CD4-positive, alpha-beta T cell treated with Interleukin-12 subunit alpha and Interleukin-12 subunit beta, for 1 hour (primary cell): Measurements from ENCODE around the gene RBMS1.
A peak's percentile ranks its signal among the peaks of the same experiment; 100 is the strongest.

Experiments
- DNase-seq: peaks from one replicate; pipeline ENCODE4 v3.0.0-alpha.2; 2020

The RBMS1 gene

DNA sequence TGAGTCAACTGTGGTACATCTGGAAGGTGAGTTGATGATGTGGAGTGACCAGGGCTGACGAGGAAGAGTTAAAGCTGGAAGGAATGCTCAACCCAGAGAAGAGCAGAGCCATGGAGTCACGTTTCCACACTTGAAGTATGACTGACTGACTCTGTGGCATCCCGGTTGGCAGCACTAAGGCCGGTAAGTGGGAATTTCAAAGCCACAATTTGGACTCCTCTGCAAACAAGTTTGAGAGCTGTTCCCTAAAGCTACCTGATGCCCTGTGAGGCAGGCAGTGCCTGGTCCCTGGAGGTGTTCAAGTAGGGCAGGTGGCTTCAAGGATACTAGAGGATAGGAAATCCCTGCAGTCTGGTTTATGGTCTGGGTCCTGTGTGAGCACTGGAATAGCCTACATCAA is 224.2 kb downstream of the RBMS1 start:
- DNase-seq: no peak

DNA sequence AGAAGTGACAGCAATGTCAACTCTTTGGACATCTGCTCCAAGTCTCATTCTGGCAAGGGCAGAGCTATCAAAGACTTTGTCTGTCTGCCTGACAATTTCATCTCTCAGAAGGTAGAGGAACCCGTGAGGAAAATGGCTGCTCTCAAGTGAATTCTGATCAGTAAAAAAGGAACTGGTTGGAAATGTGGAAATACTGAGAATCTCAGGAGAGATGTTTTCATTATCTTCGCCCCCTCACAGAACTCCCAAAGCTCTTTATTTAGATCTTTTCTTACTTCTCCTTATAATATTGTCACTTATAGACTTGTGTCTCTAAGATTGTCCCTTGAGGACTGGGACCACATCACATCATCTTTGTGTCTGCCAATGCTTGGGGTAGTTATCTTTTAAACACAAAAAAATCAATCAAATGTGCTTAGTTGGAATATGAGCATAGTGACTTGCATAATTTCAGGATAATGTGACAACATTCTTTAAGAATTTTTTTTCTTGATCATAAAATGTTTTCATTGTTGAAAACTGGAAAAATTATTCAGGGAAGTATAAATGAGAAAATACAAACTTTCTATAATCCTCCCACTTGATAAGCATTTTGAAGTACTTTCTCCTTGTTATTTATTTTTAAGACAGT is 225.3 kb downstream of the RBMS1 start:
- no peak for DNase-seq

DNA sequence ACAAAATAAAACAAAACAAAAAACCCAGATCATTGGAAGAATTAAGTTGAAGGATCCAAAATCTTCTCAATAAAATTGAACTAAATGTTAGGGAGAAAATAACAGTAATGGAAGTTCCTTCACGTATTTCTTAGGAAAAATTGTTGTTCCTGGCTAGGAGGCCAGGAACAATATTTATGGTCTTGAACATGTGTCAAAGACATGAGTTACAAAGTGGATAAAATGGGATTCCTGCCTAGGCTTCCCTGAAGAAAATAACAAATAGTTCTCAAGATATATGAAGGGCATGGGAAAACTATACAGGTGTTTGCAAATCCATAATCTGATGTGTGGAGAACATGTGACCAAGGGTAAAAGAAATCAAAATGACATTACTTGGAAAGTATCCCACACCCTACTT is 225.9 kb downstream of the RBMS1 start:
- no peak for DNase-seq

DNA sequence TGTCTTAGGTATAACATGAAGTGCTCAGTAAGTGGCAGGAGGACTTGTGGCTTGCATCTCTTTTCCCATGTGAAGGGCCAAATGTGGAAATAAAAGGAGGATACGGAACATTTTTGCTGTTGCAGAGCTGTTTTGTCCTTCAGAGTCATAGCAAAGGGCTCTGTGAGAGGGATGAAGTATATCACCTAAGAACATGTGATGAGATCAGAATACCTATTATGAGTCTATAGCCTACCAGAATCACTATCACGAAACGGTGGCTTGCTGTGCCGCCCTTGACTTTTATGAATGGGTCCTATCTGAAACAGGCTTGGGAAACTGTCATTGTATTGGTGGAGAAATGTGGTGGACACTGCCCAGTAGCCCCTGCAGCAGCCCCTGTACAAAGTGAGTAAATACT is 226.6 kb downstream of the RBMS1 start:
- DNase-seq: no peak

DNA sequence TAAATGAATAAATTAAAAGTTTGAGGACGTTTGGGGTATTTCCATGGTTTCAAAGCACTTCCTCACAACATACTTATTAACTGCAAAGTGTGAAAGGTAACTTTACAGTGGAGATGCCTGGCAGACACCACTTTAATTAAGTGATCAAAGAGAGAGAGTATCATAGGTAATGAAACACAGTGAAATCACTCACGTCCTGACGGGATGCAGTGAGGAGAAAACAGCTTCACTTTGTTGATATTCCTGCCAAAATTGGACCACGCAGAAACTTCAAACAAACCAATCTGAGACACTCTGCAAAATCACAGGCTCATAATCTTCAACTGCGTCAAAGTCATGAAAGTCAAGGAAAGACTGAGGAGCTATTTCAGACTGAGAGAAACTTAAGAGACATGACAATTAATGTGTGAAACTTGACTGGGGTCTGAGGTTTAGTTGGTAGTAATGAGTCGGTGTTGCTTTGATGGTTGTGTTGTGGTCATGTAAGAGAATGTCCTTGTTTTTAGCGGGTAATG is 227.5 kb downstream of the RBMS1 start:
- DNase-seq: peak; percentile 10

DNA sequence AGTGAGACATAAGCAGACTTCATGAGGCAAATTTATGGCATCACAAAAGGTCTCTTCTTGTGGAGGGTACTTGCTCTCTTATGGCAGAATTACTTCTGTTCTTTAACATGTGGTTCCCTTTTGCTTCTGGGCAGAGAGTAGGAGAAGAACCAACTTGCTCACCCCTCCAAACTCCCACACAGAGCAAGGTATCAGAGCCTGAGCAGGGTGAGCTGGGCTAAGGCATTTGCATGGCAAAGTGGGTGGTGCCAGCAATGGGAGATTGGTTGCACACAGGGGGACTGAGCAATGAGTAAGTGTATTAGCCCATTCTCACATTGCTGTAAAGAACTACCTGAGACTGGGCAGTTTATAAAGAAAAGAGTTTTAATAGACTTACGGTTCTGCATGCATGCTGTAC is 229.3 kb downstream of the RBMS1 start:
- DNase-seq: no peak

DNA sequence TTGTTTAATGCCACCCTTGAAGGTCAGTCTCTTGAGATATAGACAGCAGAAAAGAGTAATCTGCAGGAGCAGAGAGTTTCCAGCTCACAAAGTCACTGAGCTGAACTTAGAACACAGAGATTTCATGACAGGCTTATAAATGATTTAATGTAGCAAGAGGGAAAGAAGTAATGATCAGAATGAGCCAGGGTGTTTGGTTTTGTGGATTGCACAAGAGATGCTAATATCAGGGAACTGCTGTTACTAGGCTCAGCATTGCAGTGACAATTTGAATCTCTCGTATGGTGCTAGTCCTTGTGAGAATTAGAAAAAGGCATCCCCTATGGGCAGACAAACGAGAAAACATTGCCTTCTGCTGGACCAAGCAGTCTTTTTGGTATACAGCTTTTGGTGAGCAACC is 231.9 kb downstream of the RBMS1 start:
- DNase-seq: no peak

DNA sequence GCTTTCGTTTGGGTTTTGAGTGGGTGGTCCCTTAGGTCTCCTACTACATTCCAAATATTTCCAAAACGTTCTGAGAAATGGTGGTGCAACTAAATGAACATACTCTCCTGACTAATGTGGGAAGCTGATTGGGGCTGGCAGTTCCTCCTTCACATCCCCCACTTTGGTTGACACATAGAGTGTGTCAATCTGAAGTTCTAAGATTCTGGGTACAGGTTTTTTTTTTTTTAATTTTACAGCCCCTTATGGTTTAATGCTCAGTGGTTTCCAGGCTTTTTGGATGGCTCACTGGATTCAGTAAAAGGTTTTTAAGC is 235.2 kb downstream of the RBMS1 start:
- DNase-seq: no peak

DNA sequence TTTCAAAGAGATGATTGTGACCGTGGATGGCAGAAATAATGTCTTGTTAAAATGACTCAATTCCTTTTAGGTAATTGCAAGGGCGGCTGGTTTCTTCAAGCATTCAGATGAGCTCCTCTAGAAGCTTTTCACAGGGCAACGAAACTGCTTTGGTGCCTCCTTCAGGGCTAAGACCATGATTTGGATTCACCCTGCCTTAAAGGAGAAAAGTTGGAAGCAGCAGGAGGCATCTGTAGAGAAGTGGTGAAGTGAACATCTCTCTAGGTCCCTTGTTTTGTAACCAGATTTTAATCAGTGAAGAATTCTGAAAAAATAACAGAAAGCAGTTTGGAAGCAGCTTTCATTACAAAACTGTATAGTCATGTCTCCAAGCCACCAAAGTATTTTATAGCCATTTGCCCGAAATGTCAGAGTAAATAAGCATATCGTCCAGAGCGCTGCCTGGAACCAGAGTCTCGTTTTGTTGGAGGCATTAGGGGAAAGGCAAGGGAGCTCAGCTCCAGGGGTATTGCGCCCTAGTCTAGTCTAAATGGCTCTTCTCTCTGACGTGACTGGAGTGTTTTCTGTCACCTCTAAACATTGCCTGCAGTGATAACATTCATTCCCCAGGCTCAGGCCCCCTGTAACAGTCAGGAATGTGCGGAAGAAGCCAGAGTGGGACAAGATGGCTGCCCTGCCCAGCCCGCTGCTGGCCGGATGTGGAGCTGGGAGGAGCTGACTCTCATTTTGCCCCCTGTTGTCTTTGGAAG is 235.7 kb downstream of the RBMS1 start:
- DNase-seq: no peak

DNA sequence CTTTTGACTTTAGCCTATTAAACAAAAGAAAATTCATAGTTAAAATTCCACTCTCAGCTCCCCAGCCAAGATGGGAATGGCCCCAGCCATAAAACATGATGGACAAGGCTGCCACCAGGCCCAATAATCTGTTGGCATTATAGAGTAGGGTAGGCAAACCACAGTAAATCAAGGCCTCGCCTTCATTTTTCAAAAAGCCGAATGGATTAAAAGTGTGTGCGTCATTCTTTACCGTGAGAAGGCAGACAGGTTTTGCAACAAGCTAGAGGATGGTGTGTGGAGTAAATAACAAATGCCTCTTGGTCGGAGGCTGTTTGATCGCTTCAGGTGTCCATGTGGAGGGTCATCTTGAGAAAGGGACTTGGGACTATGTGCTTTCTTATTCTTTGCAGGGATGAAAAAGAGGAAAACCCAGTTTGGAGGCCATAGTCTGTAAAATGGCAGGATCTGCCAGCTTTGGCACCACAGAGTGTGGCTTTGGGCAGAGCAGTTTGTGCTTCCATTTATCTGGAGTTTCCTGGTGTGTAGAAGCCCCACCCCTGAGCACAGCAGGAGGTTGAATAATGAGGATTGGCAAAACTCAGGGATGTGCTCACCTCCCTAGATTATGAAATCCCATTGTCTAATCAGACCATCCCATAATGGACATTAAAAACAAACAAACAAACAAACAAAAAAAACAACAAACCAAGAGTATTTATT is 236.4 kb downstream of the RBMS1 start:
- DNase-seq: no peak

DNA sequence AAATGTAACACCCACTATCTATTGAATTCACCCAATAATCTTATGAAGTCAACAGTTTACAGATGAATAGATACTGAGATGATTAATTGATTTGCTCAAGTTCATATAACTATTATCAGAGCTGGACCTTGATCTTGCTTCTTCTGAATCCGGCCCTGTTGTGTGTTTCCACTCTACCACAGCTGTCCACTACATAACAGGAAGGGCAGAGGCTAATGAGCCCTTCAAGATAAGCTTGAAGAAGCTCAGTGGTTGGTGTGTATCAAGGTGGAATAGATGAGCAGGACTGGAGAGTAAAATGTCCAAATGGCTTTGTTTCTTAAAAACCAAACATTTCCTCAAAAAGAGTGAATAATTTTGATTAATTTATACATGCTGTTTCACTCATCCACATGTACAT is 237.1 kb downstream of the RBMS1 start:
- DNase-seq: no peak

DNA sequence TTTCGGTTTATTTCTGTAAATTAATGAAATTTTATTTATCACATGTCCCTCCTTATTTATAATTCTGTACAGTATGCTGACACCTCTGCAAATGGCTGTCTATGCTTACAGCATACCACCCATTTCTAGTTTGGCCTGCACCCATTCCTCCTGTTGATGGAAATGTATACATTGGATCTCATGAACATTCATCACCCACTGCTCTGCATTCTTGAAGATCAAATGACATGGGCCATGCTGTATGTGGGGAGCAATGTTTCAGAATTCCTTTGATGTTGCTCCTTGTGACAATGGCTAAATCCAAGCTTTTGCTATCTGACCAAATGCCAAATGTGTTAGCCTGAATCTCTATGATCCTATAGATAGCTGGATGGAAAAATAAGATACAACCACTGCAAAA is 238.2 kb downstream of the RBMS1 start:
- no peak for DNase-seq

DNA sequence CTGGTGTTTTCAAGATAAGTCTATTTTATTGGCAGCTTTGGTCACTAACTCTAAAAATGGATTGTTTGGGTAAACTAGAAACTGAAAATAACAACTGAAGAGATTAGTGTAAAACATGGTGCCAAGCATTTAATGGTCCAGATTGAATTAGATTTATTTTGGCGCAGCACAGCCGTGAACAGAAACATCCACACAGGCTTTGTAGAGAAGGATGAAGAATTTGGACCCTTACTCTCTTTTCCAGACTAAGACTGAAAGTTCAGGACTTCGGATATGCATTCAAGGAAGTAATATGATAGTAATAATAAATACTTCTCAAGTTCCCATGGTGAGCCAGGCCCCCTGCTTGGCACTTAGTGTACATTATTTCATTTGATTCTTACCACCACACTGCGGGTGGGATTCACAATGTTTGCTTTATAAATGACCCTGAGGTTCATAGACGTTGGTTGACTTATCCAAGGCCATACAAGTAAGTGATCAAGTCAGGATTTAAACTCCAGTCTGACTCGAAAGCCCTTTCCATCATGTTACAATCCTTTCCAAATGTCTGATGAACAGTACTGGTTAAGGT is 239.3 kb downstream of the RBMS1 start:
- DNase-seq: no peak

DNA sequence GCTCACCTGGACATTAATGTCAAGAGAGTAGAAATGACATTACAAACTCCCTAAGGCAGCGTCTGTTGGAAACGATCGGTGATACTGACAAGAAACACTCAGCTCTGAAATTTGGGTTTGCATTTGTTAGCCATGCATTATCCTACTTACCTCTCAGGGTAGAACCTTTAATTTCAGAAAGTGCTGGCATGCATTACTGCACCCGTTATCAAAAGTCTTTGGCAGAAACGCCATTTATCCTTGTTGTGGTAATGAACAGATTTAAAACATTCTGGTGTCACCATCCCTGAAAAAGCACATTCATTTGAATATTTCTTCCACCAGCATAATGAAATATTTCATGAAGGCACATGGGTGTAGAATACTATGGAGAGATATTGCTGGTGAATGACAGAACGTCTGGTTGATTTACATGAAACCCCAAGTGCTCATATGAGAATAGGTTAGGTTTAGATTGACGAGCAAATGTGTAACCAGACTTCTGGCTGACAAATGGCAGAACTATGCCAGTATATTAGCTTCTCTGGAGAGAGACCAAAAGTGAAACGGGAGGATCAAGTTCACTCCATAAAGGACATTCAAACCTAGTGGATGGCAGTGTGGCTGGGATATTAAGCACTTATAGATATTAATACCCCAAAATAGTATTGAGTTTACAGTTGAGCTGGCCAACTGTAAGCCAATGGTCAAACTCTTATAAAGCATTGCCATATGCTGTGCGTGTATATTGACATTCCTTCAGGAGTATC is 240.0 kb downstream of the RBMS1 start:
- no peak for DNase-seq

DNA sequence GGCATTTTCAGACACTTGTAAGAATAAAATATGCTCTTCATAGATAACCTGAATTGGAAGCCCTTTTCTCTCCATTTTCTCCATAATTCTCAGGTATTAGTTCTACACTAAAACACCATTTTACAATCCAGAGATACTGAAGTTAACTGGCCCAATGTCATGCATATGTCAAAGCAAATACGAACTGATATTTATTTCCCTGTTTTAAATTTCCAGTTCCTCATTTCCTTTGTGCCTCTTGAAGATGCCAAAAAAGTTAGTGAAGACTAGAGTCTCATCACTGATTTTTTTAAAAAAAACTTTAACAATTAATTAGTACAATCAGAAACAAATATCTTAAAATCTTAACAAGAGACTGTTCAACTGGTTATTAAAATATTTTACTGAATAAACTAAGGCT is 240.7 kb downstream of the RBMS1 start:
- DNase-seq: no peak

DNA sequence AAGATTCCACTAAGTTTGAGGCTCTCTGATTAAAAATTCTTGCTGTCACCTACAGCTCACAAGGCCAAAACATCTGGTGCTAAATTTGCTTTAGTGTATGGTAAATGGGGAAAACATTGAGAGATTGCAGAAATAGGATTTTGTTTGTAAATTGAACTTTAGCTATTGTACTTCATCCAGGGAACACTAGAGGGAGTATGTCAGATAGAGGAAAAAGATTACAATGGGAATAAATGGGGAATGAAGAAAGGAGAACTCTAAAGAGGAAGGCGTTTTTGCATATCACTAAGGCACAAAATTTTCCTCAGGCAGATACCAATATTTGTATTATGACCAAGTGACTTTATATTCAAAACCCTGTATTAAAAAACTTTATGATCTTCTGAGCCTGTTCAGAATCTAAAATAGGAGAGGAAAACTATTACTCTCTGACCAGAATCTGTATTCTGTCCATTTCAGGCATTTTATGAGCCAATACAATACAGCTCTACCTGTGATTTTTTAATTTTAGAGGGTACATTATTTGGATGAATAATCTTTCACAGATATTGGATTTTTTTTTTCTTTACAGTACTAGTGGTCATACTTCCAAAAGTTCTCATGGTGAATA is 241.2 kb downstream of the RBMS1 start:
- DNase-seq: peak; percentile 26

DNA sequence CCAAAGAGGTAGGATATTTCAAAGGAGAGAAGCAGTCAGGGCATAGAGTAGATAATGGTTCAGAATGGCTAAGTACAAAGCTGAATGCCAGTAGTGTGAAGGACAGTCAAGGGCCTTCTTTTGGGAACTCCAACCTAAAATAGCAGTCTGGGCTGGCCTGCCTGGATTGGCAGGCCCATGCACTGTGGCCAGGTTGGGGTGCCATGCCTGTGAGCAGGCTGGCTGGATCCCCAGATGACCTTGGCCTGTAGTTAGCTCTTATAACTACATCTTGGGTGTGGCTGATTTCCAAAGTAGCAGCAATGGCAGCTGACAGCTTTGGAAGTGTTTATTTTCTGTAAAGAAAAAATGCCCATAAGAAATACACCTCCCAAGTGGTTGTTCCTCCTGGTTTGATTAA is 242.0 kb downstream of the RBMS1 start:
- DNase-seq: no peak

DNA sequence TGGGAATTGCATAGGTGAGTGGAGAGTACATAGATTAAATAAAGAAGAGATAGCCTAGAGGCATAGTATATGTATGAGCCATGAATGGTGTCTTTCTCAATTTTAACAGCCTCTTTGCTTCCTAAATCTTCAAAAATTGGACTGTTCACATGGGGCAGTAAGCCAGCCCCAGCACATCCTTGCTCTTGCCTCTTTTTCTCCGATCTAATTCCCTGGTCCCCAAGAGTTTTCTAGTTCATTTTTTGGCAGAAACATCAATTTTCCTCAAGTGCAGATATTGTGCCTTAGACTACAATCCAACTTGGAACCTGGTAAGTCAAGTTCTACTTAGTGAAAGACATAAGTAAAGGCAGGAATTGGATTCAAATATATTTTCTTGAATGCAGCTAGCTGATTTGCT is 243.7 kb downstream of the RBMS1 start:
- no peak for DNase-seq

DNA sequence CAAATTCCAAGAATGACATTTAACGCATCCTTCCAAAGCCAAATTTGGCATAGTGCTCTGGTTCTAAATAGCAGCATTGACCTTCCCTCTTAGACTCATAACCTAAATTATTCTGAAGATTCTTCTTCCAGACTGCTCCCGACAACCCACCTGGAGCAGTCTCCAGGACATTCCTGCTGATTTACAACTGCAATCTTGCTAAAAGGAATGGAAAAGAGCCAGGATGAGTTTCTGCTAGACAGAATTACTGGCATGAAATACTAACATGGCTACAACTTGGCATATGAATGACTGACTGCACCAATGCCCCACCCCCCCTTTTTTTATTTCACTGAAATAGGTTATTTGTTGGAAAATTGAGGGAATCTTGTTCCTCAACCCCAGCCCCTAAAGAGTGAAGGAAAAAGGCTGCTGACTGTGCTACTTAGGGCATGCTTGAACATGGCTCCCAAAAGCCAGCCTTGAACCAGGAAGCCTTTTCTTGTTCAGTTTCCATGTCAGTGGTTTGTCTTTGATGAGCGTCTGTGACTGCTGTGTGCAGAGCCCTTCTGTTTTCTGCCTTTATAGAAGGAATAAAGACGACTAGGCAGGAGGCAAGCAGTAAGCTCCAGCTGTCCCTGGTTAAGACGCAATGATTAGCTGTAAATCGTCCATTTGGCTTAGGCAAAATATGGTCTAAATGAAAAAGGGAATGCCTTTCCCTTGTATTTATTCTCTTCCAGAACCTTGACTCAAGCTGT is 246.1 kb downstream of the RBMS1 start:
- DNase-seq: no peak

DNA sequence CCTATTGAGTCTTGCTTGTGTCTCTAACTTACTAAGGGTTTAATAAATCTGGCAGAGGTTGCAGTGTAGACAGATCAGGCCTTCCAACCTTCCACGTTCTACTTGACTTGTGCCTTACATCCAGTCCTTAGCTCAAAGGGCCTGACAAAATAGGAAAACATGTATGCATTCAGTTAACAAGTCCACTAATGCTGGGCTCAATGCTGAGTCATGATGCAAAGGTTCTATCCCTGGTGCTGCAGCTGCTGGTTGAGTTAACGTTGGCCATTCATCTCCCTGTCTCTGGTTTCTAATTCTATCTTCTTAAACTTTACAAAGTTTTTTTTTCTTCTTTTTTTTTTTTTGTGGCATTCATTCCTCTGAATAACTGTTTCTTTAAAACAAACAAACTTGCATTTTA is 247.3 kb downstream of the RBMS1 start:
- no peak for DNase-seq

DNA sequence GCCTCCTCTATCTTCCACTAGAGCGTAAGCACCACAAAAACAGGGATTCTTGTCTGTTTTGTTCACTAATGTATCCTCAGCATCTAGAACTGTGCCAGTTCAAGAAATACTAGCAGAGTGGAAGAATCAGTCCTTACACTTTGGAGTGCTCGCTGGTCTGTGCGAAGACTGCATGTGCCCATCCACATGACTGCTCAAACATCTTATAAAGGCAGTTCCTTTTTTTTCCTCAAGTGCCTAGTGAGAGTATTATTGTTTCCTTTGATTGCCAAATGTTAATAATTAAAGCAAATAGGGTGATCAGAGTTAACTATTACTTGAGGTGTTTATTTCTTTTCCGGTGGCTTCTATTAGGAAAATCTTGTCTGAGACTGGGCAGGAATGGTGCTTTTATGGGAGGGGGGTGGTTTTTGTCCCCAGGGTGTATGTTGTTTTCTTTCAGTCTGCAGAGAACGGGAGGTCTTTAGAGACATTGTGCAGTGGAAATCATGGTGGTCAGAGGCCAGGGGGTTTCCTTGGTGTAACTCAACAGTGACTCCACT is 247.9 kb downstream of the RBMS1 start:
- no peak for DNase-seq
